K562 (cell line): Measurements from ENCODE around the gene PGLYRP4.

Source experiments
- CBX8 ChIP-seq: fragments of 200-600 bp; sonication (generic); IDR thresholded peaks from 2 replicates; pipeline ENCODE4 v1.6.1; 2012; ENCODE audit warnings: borderline replicate concordance, mixed run types, low read depth, mild to moderate bottlenecking, moderate library complexity, mixed read lengths, low read length, control low read depth, inconsistent platforms; ENCODE audit not compliant: poor library complexity, severe bottlenecking; ENCODE audit errors: extremely low read depth
- ELF1 ChIP-seq: fragments of 200-800 bp; sonication (Bioruptor generic); IDR thresholded peaks from 2 replicates; pipeline ENCODE4 v1.6.1; 2016; ENCODE audit warnings: missing genetic modification characterization, missing compliant biosample characterization
- JUN ChIP-seq, 2 experiments: sonication (generic) in 1 of 2; formaldehyde crosslinking in 1 of 2; IDR thresholded peaks; 2 replicates each; pipeline versions ENCODE4 v1.6.1 to v1.8.0; 2012 to 2022; ENCODE audit warnings: borderline replicate concordance in 2 of 2, mild to moderate bottlenecking in 2 of 2, improper control_type of control experiment in 1 of 2, low read depth in 1 of 2, low read length in 1 of 2, missing genetic modification reagents in 1 of 2
- KLF16 ChIP-seq: IDR thresholded peaks from 2 replicates; pipeline ENCODE4 v1.6.1; 2016; ENCODE audit warnings: antibody characterized with exemption
- POLR2AphosphoS5 ChIP-seq: IDR thresholded peaks from 2 replicates; pipeline ENCODE4 v1.6.1; 2011; ENCODE audit warnings: mild to moderate bottlenecking, low read depth, low read length, moderate library complexity; ENCODE audit not compliant: control insufficient read depth, insufficient read depth
- RBM17 ChIP-seq: fragments of 200-400 bp; formaldehyde crosslinking; IDR thresholded peaks from 2 replicates; pipeline ENCODE4 v1.6.1; 2017; ENCODE audit warnings: low read depth, mild to moderate bottlenecking, low read length, borderline replicate concordance
- TF ChIP-seq, protein P1 (sequence below): sonication (generic); formaldehyde crosslinking; IDR thresholded peaks from 2 replicates; pipeline ENCODE4 v1.9.0; 2022; ENCODE audit warnings: mild to moderate bottlenecking, missing genetic modification reagents
- TF ChIP-seq, protein P2 (sequence below): IDR thresholded peaks from 3 replicates; pipeline ENCODE4 v1.6.1; 2011; ENCODE audit warnings: borderline replicate concordance, mild to moderate bottlenecking; ENCODE audit not compliant: insufficient read length, insufficient read depth

- TF ChIP-seq RBM17 = no peak
- TF ChIP-seq CBX8 = no peak
- no peak for TF ChIP-seq KLF16
- no peak for TF ChIP-seq ELF1 (tag)
- TF ChIP-seq, protein P1, sequence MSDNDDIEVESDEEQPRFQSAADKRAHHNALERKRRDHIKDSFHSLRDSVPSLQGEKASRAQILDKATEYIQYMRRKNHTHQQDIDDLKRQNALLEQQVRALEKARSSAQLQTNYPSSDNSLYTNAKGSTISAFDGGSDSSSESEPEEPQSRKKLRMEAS (CRISPR knock-in tag) = no peak
- TF ChIP-seq, protein P2, sequence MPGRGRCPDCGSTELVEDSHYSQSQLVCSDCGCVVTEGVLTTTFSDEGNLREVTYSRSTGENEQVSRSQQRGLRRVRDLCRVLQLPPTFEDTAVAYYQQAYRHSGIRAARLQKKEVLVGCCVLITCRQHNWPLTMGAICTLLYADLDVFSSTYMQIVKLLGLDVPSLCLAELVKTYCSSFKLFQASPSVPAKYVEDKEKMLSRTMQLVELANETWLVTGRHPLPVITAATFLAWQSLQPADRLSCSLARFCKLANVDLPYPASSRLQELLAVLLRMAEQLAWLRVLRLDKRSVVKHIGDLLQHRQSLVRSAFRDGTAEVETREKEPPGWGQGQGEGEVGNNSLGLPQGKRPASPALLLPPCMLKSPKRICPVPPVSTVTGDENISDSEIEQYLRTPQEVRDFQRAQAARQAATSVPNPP = no peak
- no peak for TF ChIP-seq POLR2AphosphoS5
- TF ChIP-seq JUN (IDR thresholded peaks at IDR 0.05; ENCODE audit: borderline replicate concordance, low read depth, low read length) = no peak
- TF ChIP-seq JUN (CRISPR knock-in tag; IDR thresholded peaks at IDR 0.05; ENCODE audit: borderline replicate concordance) = no peak
Measured at GRCh38 chr1:153389401-153389800, 40.8 kb upstream of the PGLYRP4 start.
